NT2/D1 (cell line): ENCODE data around the gene AK1.
"Not testable (repeated sequence)": the region's sequence is repeated elsewhere in the genome, so short reads cannot be mapped to it uniquely, and the experiment has no call there.

Source experiments
- DNase-seq: peaks from one replicate; pipeline ENCODE4 v3.0.0-alpha.2; 2011; ENCODE audit warnings: low read depth, low spot score
- H3K27me3 ChIP-seq: 2 replicates; pipeline ENCODE4 v1.6.0; 2011; ENCODE audit warnings: mild to moderate bottlenecking; ENCODE audit not compliant: insufficient read length, insufficient read depth
- H3K36me3 ChIP-seq: 2 replicates; pipeline ENCODE4 v1.6.1; 2011; ENCODE audit warnings: mild to moderate bottlenecking, low read length, mixed read lengths; ENCODE audit not compliant: insufficient read depth, insufficient read length
- H3K4me1 ChIP-seq: 2 replicates; pipeline ENCODE4 v1.5.1; 2011; ENCODE audit not compliant: insufficient read depth, insufficient read length
- H3K4me3 ChIP-seq: 2 replicates; pipeline ENCODE4 v1.5.1; 2011; ENCODE audit warnings: low read depth; ENCODE audit not compliant: insufficient read length
- H3K9ac ChIP-seq: 2 replicates; pipeline ENCODE4 v1.6.0; 2011; ENCODE audit warnings: low read depth; ENCODE audit not compliant: insufficient read length
- H3K9me3 ChIP-seq: 2 replicates; pipeline ENCODE4 v1.5.1; 2011; ENCODE audit warnings: mild to moderate bottlenecking, low read length; ENCODE audit not compliant: insufficient read depth
- SUZ12 ChIP-seq: IDR thresholded peaks from 2 replicates; pipeline ENCODE4 v1.6.1; 2011; ENCODE audit not compliant: insufficient read length, insufficient read depth; ENCODE audit errors: extremely low read depth
- YY1 ChIP-seq: IDR thresholded peaks from 2 replicates; pipeline ENCODE4 v1.6.1; 2011; ENCODE audit not compliant: insufficient read length, insufficient read depth
- ZNF274 ChIP-seq: IDR thresholded peaks from 2 replicates; pipeline ENCODE4 v1.6.1; 2011; ENCODE audit warnings: mild to moderate bottlenecking, low read depth, low read length

The AK1 gene

DNA sequence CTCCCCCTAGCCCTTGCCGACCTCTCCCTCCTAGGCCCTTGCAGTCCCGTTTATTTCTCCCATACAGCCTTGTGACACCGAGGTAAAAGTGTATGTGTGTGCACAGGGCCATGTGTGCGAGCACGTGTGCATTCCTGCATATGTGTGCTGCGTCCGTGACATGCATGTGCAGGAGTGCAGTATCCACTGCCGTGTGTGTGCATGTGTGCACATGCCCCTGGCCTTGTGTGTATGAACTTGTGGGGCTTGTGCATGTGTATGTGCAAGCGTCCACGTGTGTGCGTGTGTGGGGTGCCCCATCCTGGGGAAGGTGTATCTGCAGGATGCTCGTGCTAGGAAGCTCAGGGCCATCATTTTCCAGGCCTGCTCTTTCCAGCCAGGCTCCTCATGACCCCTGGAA is 6.6 kb downstream of the AK1 start:
- Histone ChIP-seq H3K9ac (no peak overlapping the region), H3K27me3 (no peaks in the 10 kb centered on the region), H3K4me3 (no peak overlapping the region), H3K4me1 (peaks cover 34% of the 10 kb centered on the region), H3K36me3 (peaks cover 57% of the 10 kb centered on the region), H3K9me3 (no peaks in the 10 kb centered on the region)
- no peak for DNase-seq
- TF ChIP-seq YY1: no peak
- no peak for TF ChIP-seq ZNF274
- no peak for TF ChIP-seq SUZ12

- not testable (repeated sequence) for H3K4me3 ChIP-seq, H3K9me3 ChIP-seq, H3K9ac ChIP-seq, H3K27me3 ChIP-seq, DNase-seq
- Histone ChIP-seq H3K36me3 (peaks cover 59% of the 10 kb centered on the region), H3K4me1 (peaks cover 28% of the 10 kb centered on the region)
Measured at GRCh38 chr9:127870153-127870491, 7.4 kb downstream of the AK1 start.

DNA sequence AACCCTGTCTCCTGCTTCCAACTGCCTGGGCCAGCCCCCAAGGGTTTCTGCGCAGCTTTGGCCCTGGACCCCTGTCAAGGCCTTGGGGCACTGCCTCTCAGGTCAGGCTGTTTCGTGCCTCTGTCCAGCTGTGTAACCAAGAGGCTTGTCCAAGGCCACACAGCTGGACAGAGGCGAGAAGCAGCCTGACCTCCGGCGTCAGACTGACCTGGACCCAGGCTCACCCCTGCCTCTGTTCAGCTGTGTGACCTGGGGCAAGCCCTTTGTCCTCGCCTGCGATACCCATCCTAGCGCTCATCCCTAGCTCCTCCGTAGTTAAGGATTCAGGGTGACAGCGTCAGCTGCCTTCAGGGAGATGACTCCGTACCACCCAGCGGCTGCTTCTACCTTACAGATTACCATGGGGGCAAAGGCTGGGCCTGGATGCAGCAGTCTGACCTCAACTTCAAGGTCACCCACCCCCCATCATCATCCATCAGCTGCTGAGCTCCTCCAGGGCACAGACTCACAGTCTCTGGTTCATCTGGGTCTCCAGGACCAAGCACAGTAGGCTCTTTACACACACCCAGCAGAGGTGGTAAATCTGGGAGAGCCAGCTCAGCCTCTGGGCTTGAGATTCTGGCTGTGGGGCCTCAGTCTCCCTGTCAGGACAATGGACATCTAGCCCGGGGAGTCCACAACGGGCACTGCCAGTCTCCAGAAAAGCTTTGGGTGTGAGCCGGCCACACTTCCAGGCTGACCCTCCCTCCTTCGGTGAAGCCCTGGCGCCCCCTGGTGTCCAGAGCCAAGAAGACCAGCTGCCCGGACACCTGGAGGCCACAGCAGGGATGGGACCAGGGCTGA is 7.9 kb downstream of the AK1 start:
- peaks cover 22% of the 10 kb centered on the region for H3K4me1 ChIP-seq
- peak; percentile 74 for DNase-seq

DNA sequence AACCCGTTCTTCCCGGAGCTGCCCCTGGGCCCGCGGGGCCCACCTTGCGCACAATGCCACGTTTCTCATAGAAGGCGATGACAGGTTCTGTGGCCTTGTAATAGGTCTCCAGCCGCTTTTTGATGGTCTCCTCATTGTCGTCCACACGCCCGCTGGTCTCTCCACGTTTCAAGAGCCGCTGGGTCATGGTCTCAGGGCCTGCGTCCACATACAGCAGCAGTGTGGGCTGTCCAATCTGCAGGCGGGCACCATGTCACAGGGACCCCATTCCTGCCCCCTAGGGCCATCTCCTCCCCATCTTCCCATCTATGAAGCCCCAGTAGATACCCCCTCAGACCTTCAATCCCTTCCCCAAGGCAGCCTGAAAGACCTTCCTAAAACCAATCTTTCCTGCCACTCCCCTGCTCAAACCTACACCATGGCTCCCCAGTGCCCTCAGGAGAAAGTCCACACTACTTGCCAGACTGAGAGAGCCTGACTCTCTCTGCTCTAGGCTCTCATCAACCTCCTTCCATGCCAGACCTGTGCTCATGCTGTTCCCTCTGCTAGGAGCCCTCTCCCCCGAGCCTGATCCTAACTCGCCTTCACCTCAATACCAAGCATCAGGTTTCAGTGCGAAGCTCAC is 9.1 kb downstream of the AK1 start:
- H3K27me3 ChIP-seq: no peaks in the 10 kb centered on the region
- peaks cover 46% of the 10 kb centered on the region for H3K36me3 ChIP-seq
- peaks cover 22% of the 10 kb centered on the region for H3K4me1 ChIP-seq
- no peaks in the 10 kb centered on the region for H3K9me3 ChIP-seq
- no peak overlapping the region for H3K9ac ChIP-seq
- no peak overlapping the region for H3K4me3 ChIP-seq
- no peak for TF ChIP-seq SUZ12
- TF ChIP-seq YY1: no peak
- no peak for TF ChIP-seq ZNF274
- no peak for DNase-seq

More for the DNA sequence above, 7.9 kb downstream of the AK1 start:
- peak overlapping the region; percentile 47 for H3K9ac ChIP-seq
- peaks cover 56% of the 10 kb centered on the region for H3K36me3 ChIP-seq
- TF ChIP-seq ZNF274 (no peak), YY1 (no peak), SUZ12 (no peak)
- no peaks in the 10 kb centered on the region for H3K27me3 ChIP-seq
- H3K4me3 ChIP-seq: no peak overlapping the region
- no peaks in the 10 kb centered on the region for H3K9me3 ChIP-seq

DNA sequence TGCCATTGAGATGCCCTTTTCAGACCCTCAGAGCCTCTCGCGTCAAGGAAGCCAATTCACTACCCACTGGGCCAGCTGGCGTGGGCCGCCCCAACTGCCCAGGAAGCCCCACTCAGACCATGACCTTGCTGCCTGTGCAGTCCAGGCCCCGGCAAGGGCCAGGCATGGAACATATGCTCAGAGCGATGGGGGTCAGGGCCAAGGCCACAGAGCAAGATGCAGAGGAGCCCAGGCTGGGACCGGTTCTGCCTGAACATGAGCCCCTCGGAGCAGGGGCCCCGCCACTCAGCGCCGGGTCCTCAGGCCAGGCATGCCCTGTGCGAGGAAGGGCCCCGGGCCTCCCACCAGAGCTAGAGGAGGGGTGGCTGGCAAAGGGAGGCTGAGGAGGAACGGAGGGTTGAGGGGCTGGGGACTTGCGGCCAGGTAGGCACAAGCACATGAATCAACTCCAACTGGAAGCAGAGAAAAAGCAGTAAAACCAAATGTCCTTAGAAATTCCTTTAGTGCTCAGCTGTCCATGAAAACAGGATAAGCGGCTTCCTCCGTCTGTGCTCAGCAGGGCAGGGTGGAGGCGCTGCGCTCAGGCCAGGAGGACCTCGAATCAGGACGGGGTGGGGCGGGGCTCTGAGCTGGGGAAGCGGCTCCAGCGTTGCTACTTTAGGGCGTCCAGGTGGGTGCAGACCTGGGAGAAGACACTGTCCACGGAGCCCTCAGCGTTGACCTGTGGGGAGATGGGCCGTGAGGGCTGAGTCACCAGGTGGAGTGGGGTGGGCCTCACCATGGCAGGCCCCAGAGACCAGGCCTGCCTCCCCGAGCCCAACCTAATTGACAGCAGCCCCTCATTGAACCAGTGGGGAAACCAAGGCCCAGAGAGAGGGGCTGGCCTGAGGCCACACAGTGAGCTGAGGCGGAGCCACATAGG is 9.9 kb downstream of the AK1 start:
- no peaks in the 10 kb centered on the region for H3K27me3 ChIP-seq
- H3K4me1 ChIP-seq: peaks cover 21% of the 10 kb centered on the region
- TF ChIP-seq ZNF274 (no peak), YY1 (no peak), SUZ12 (no peak)
- H3K4me3 ChIP-seq: no peak overlapping the region
- H3K36me3 ChIP-seq: peaks cover 39% of the 10 kb centered on the region
- no peak for DNase-seq
- no peaks in the 10 kb centered on the region for H3K9me3 ChIP-seq
- H3K9ac ChIP-seq: peak overlapping the region; percentile 42

DNA sequence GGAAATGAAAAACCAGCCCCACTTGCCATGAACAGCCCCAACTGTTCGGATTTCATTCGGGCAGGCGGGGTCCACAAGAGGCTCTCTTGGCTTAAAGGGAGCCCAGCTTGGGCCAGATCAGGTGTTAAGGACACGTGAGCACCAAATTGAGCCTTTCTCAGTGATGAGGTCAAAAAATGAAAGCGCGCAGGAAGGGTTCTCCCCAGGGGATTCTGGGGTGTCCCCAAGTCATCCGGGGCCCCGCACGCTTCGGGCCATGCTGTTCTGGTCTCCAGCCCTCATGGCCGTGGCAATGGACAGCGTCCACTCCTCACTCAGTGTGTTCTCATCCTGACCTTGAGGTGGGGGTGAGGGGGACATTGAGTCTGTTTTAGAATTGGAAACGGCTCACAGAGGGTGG is 10.9 kb downstream of the AK1 start:
- peaks cover 30% of the 10 kb centered on the region for H3K36me3 ChIP-seq
- no peak for DNase-seq
- TF ChIP-seq YY1: no peak
- TF ChIP-seq ZNF274: no peak
- TF ChIP-seq SUZ12: no peak
- no peaks in the 10 kb centered on the region for H3K9me3 ChIP-seq
- no peak overlapping the region for H3K9ac ChIP-seq
- no peak overlapping the region for H3K4me3 ChIP-seq
- no peaks in the 10 kb centered on the region for H3K27me3 ChIP-seq
- H3K4me1 ChIP-seq: peaks cover 19% of the 10 kb centered on the region
